Fibroblast of lung (primary cell): Measurements from ENCODE around the gene OR8B12. TPM values are rescaled to one million over a fixed set of nuclear protein-coding genes. Genes with fewer than 3 reads are reported as not detected.
"Not testable (repeated sequence)": the region's sequence is repeated elsewhere in the genome, so short reads cannot be mapped to it uniquely, and the experiment has no call there.

Experiments
- DNase-seq, 2 donors: peaks; one replicate each; pipeline versions ENCODE4 v3.0.0 to v3.0.0-alpha.2; 2010; ENCODE audit warnings: low read depth in 2 of 2
- H2AFZ ChIP-seq: 2 replicates; pipeline ENCODE4 v1.5.1; 2012; ENCODE audit warnings: low read length, control low read depth, inconsistent platforms
- H3K27ac ChIP-seq: 2 replicates; pipeline ENCODE4 v1.5.1; 2011; ENCODE audit warnings: low read length, control low read depth; ENCODE audit not compliant: insufficient read depth
- H3K27me3 ChIP-seq: 2 replicates; pipeline ENCODE4 v1.5.1; 2011; ENCODE audit warnings: mild to moderate bottlenecking, low read length; ENCODE audit not compliant: control insufficient read depth, insufficient read depth
- H3K36me3 ChIP-seq: 2 replicates; pipeline ENCODE4 v1.5.1; 2011; ENCODE audit warnings: low read length; ENCODE audit not compliant: control insufficient read depth, insufficient read depth
- H3K4me1 ChIP-seq: 2 replicates; pipeline ENCODE4 v1.5.1; 2011; ENCODE audit warnings: low read length; ENCODE audit not compliant: control insufficient read depth, insufficient read depth; ENCODE audit errors: extremely low read depth
- H3K4me2 ChIP-seq: 2 replicates; pipeline ENCODE4 v1.5.1; 2011; ENCODE audit warnings: low read length, control low read depth; ENCODE audit not compliant: insufficient read depth; ENCODE audit errors: extremely low read depth
- H3K4me3 ChIP-seq, 4 experiments: fragments of 200-600 bp in 1 of 4; sonication (generic) in 1 of 4; replicated peaks in 1 of 4; 2 replicates each; pipeline ENCODE4 v1.5.1; 2011 to 2016; ENCODE audit warnings: low read length in 4 of 4, low read depth in 3 of 4, mild to moderate bottlenecking in 3 of 4, control low read depth in 2 of 4, inconsistent platforms in 1 of 4, mixed read lengths in 1 of 4; ENCODE audit not compliant: insufficient read depth in 1 of 4; ENCODE audit errors: control extremely low read depth in 1 of 4
- H3K79me2 ChIP-seq: 2 replicates; pipeline ENCODE4 v1.5.1; 2012; ENCODE audit warnings: mild to moderate bottlenecking, low read length, inconsistent platforms; ENCODE audit not compliant: control insufficient read depth, insufficient read depth
- H3K9ac ChIP-seq: 2 replicates; pipeline ENCODE4 v1.5.1; 2011; ENCODE audit warnings: mild to moderate bottlenecking, low read length, control low read depth; ENCODE audit not compliant: insufficient read depth
- H3K9me3 ChIP-seq: 2 replicates; pipeline ENCODE4 v1.5.1; 2012; ENCODE audit warnings: low read depth, low read length; ENCODE audit not compliant: control insufficient read depth, insufficient read depth
- H4K20me1 ChIP-seq: 2 replicates; pipeline ENCODE4 v1.5.1; 2011; ENCODE audit warnings: low read length; ENCODE audit not compliant: control insufficient read depth, insufficient read depth; ENCODE audit errors: extremely low read depth
- CTCF ChIP-seq, 2 donors: IDR thresholded peaks in 1 of 2; conservative IDR thresholded peaks in 1 of 2; 1 replicate in 1 of 2; 2 replicates in 1 of 2; pipeline ENCODE4 v1.5.1; 2011 to 2012; ENCODE audit warnings: low read length in 2 of 2, control low read depth in 1 of 2, inconsistent platforms in 1 of 2, low read depth in 1 of 2, mild to moderate bottlenecking in 1 of 2
- EZH2 ChIP-seq: IDR thresholded peaks from 2 replicates; pipeline ENCODE4 v1.5.1; 2012; ENCODE audit warnings: low read length, control low read depth, mild to moderate bottlenecking; ENCODE audit errors: missing control alignments
- polyA plus RNA-seq, 2 donors: library from polyadenylated mRNA; depleted of rRNA in 1 of 2; stranded (reverse) in 1 of 2; unstranded in 1 of 2; fragments of >200 nt; gene quantifications; 2 replicates each; pipeline ENCODE4 v1.2.1, GENCODE V29; 2011 to 2012; ENCODE audit warnings: missing spikeins in 1 of 2
- total RNA-seq: library from RNA; depleted of rRNA; stranded (reverse); fragments of >200 nt; gene quantifications from 2 replicates; pipeline ENCODE4 v1.2.1, GENCODE V29; 2014

The OR8B12 gene
- total and polyA plus RNA-seq, 2 donors (not counting 1 experiment from before 2014, with no cell fraction given): not detected

GRCh38 chr11:124518989-124519451 is 24.4 kb downstream of the OR8B12 start:
- H3K27me3 ChIP-seq: no peaks in the 10 kb centered on the region
- H3K9me3 ChIP-seq: no peaks in the 10 kb centered on the region
- H3K27ac ChIP-seq: no peak overlapping the region
- no peak overlapping the region for H3K4me2 ChIP-seq
- H3K9ac ChIP-seq: no peak overlapping the region
- no peaks in the 10 kb centered on the region for H4K20me1 ChIP-seq
- TF ChIP-seq EZH2 (no peak), CTCF (conservative IDR thresholded peaks at IDR 0.05 in 1 of 2, IDR thresholded peaks at IDR 0.05 in 1 of 2; ENCODE audit: low read depth in 1 of 2, low read length in 2 of 2) (no peak)
- DNase-seq: peak in 1 of 2 donors; percentile 6
- no peaks in the 10 kb centered on the region for H3K4me1 ChIP-seq
- H3K36me3 ChIP-seq: no peaks in the 10 kb centered on the region
- H3K4me3 ChIP-seq: no peak overlapping the region
- H3K79me2 ChIP-seq: no peaks in the 10 kb centered on the region
- H2AFZ ChIP-seq: no peak overlapping the region

- Histone ChIP-seq H3K9me3 (no peaks in the 10 kb centered on the region), H3K27ac (no peak overlapping the region)
- TF ChIP-seq CTCF (conservative IDR thresholded peaks at IDR 0.05 in 1 of 2, IDR thresholded peaks at IDR 0.05 in 1 of 2; ENCODE audit: low read depth in 1 of 2, low read length in 2 of 2) (no peak), EZH2 (no peak)
These were observed 26.1 kb downstream of the OR8B12 start for GRCh38 chr11:124517314-124517713.

GRCh38 chr11:124514675-124515074 is 28.8 kb downstream of the OR8B12 start:
- DNase-seq, H4K20me1 ChIP-seq, H2AFZ ChIP-seq, H3K9ac ChIP-seq, H3K79me2 ChIP-seq, H3K36me3 ChIP-seq, H3K4me1 ChIP-seq, H3K27ac ChIP-seq, H3K4me2 ChIP-seq, H3K4me3 ChIP-seq, H3K27me3 ChIP-seq, H3K9me3 ChIP-seq: not testable (repeated sequence)

More at GRCh38 chr11:124517314-124517713, 26.1 kb downstream of the OR8B12 start:
- no peaks in the 10 kb centered on the region for H3K27me3 ChIP-seq
- H3K4me2 ChIP-seq: no peak overlapping the region
- DNase-seq: no peak
- no peak overlapping the region for H3K4me3 ChIP-seq
- no peak overlapping the region for H3K9ac ChIP-seq
- H3K36me3 ChIP-seq: no peaks in the 10 kb centered on the region
- no peak overlapping the region for H2AFZ ChIP-seq
- H3K4me1 ChIP-seq: no peaks in the 10 kb centered on the region
- no peaks in the 10 kb centered on the region for H3K79me2 ChIP-seq
- H4K20me1 ChIP-seq: no peaks in the 10 kb centered on the region
